Activated CD8-positive, alpha-beta memory T cell treated with anti-CD3 and anti-CD28 coated beads for 36 hours (primary cell): ENCODE results near the gene CALCA. TPM values are rescaled to one million over a fixed set of nuclear protein-coding genes. Genes with fewer than 3 reads are reported as not detected.

Source experiments
- CTCF ChIA-PET: fragments of 350-600 bp; sonication (Branson Sonifier 250); formaldehyde crosslinking; loops from one replicate; lab custom pipeline; 2021; ENCODE audit warnings: antibody characterized with exemption; lab: Charles Lee
- POLR2A ChIA-PET: fragments of 350-600 bp; sonication (Branson Sonifier 250); formaldehyde crosslinking; loops from one replicate; lab custom pipeline; 2021; ENCODE audit warnings: antibody characterized with exemption; lab: Charles Lee
- total RNA-seq, 2 experiments: library from RNA; stranded (reverse); gene quantifications; one replicate each; pipeline ENCODE4 v1.2.3, GENCODE V29; 2021

The CALCA gene
- total RNA-seq, 2 experiments from 2014 or later = not detected

GRCh38 chr11:14956111-14956510 lies 16.0 kb downstream of the CALCA start:
- ChIA-PET CTCF (interaction anchor here (1.0 kb wide), 1 partner anchor 9 kb away, joined by 3 read pairs; no protein-coding TSS in a partner anchor), POLR2A (no interaction called here)

DNA sequence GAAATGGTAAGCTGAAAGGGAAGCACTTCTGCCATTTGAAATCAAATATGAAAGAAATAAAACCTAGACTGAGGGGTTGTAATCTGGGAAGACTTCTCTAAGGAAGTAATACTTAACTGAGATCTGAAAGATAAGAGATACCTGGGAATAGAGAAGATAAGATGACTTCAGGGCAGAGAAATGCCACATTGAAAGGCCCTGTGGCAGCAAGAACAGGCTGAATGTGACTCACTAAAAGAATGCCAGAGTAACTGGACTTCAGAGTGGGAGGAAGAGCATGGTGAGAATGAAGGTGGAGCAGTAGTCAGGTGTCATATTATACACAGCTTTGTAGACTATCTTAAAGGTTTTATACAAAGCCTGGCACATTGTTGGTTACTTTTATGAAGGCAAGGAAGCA lies 17.6 kb downstream of the CALCA start:
- POLR2A ChIA-PET = no interaction called here

DNA sequence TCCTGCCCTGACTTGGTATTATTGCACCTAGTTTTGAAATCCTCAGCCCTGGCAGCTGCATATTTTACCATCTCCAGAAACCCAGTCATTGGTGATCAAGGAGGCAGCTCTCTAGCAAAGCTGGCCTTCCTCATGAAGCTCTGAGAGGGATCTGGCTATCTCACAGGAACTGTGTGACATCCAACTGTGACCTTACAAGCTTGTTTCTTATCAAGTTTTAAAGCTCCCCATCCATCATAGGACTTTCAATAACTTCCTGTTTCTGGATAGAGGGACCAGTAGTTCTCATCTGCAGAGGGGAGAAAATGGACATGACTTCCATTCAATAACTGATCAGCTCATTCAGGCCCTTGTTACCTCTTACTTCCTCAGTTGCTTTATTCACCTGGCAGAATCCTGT lies 18.2 kb downstream of the CALCA start:
- ChIA-PET CTCF (no interaction called here), POLR2A (no interaction called here)

More for the DNA sequence above, 17.6 kb downstream of the CALCA start:
- CTCF ChIA-PET = no interaction called here

DNA sequence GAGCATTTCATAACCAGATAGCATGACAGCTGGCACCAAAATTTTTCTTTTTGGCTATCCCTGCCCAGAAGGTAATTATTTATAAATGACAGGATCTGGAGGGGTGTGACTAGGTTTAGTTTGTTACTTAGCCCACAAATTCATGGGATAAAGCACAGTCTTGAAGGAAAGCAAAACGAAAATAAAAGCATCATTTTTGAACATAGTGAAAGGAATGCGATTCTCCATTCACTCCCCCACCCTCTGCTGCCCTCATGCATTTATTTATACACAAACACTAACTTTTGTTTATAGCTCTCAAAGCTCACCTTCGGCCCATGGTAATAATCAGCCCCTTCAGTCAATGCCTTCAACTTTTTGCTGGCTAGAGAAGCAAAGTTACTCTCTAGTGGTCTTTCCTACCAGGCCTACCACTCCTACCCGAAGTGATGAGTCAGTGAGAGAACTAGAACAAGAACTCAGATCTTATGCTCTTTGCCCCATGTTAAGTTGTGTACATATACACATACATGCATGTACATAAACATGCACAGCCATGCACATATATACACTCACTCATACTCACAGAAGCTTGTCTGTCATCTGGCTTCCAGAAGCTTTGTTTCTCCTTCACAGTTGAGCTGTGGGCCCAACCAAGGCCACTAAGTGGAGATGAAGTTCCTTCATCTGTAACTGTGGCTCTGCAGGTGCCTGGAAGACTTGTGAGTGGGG lies 22.6 kb downstream of the CALCA start:
- ChIA-PET POLR2A (no interaction called here), CTCF (interaction anchor here (1.2 kb wide), 1 partner anchor 57 kb away, joined by 3 read pairs; no protein-coding TSS in a partner anchor)

DNA sequence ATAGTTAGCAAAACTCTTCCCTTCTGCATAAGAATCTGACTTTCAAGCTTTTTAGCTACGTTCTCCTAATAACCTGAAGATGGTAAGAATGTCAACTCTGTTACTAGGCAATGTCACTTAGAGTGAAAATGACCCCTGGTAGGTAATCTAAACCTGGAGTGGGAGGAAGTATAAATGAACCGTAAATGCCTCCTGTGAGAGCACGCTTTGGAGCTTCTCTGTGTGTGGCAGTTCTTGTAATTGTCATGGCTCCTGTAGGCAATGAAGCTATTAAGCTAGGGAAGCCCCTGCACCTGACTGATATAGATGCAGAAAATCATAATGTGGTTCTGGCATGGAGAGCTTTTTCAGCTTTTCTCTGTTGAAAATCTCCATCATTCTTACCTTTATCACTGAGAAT lies 29.4 kb downstream of the CALCA start:
- POLR2A ChIA-PET = no interaction called here

DNA sequence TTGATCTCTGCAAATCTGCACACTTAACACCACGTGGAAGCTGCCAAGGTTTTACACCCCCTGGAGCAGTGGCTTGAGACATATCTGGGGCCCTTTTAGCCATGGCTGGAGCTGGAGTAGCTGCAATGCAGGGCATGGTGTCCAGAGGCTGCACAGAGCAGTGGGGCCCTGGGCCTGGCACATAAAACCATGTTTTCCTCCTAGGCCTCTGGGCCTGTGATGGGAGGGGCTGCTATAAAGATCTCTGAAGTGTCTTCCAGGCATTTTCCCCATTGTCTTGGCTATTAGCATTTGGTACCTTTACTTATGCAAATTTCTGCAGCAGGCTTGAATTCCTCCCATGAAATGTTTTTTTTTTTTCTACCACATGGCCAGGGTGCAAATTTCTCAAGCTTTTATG lies 33.2 kb downstream of the CALCA start:
- ChIA-PET CTCF (no interaction called here), POLR2A (no interaction called here)

More for the DNA sequence above, 29.4 kb downstream of the CALCA start:
- CTCF ChIA-PET = no interaction called here

DNA sequence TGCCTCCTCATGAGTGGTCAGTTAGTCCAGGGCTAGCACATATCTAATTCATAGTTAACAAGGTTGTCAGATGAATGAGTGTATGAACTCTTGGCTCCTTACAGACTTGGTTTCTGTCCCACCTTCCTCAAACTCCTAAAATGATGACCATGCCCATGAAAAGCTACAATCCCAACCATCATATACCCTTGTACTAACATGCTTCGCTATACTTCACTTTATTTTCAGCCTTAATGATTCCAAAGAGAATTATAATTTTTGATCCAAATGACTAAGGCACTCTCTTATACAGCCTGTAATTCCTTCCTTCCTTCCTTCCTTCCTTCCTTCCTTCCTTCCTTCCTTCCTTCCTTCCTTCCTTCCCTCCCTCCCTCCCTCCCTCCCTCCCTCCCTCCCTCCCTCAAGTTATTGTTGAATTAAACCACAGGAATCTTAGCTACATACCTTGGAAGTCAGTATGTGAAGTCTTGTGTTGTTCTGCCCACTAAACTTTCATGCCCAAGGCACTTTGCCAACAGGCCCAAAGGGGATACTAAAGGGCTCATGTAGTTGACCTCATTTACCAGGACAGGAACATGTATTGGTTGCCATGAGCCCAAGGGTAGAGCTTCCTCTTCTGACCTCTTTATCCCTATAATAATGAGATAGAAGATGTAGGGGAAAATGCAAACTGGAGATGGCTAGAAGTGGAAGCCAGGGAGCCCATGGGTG lies 37.4 kb downstream of the CALCA start:
- POLR2A ChIA-PET = no interaction called here
- CTCF ChIA-PET = no interaction called here

- ChIA-PET CTCF (no interaction called here), POLR2A (no interaction called here)
Observed at GRCh38 chr11:14932447-14932846, 39.7 kb downstream of the CALCA start.

GRCh38 chr11:14930369-14930768 lies 41.8 kb downstream of the CALCA start:
- CTCF ChIA-PET = interaction anchor here (1.0 kb wide), 1 partner anchor 23 kb away, joined by 3 read pairs; no protein-coding TSS in a partner anchor
- POLR2A ChIA-PET = no interaction called here

DNA sequence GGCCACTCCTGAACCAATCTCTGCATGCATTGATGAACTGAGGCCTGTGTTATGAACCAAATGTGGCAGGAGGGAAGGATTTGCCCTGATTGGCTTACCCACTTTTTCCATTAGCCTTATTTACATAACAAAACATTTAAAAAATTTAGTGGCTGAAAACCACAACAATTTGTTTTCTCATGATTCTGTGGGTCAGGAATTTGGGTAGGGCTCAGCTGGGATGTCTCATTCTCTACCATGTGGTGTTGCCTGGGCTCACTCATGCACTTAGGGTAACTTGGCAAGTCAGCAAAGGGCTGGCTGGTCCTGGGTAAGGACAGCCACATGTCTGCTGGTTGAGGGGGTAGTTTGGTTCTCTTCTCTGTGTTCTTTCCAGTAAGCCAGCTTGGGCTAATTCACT lies 45.0 kb downstream of the CALCA start:
- POLR2A ChIA-PET = no interaction called here
- CTCF ChIA-PET = no interaction called here

DNA sequence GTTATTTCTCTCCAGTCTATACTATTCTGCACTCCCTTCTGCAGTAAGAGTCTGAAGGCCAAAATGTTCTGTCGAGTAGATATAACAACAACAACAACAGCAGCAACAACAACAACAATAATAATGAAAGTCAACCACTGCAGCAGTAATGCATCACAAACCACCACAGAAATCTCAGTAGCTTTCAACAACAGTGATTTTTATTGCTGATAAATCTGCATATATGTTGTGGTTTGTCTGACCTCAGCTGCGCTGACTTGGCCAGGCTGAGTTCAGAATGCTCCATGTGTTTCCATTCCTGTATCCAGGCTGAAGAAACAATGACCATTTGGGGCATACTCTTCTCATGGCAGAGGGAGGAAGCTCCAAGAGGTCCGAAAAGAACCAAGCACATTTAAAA lies 47.8 kb downstream of the CALCA start:
- ChIA-PET POLR2A (no interaction called here), CTCF (interaction anchor here (0.6 to 1.2 kb wide), 2 partner anchors 82 to 1833 kb away, joined by 3 to 4 read pairs; no protein-coding TSS in a partner anchor)

Other genes starting within 250 kb of the CALCA start
- 1 to 10 TPM; 5.3 to 5.7 TPM for gene CYP2R1, start 80.1 kb downstream of the CALCA start, total RNA-seq
- gene CALCB, start 101.2 kb upstream of the CALCA start, total RNA-seq = 1 to 10 TPM; 1.5 to 1.6 TPM
- gene INSC, start 142.6 kb upstream of the CALCA start, total RNA-seq = under 1 TPM; 0.23 to 0.25 TPM